HEK293 (cell line): ENCODE measurements around the gene PRCC.

Experiments used
- CTCF ChIA-PET: fragments of 350-600 bp; formaldehyde crosslinking; extraction: SDS; loops from one replicate; lab custom pipeline; 2021; ENCODE audit warnings: antibody characterized with exemption; lab: Yijun Ruan, JAX
- POLR2A ChIA-PET: fragments of 300-600 bp; formaldehyde crosslinking; extraction: SDS; loops from one replicate; lab custom pipeline; 2020; ENCODE audit warnings: antibody characterized with exemption, inconsistent platforms; lab: Yijun Ruan, JAX
- H3K27ac ChIP-seq: fragments of 200-500 bp; sonication (Bioruptor generic); 2 replicates; pipeline ENCODE4 v1.5.1; 2014; ENCODE audit warnings: low read depth, low read length, control low read depth, inconsistent platforms; ENCODE audit errors: extremely low read depth
- H3K36me3 ChIP-seq, 2 experiments: fragments of 200-500 bp in 1 of 2; sonication (Bioruptor generic) in 1 of 2; 1 replicate in 1 of 2; 2 replicates in 1 of 2; pipeline ENCODE4 v1.5.1; 2014 to 2017; ENCODE audit warnings: inconsistent platforms in 2 of 2, low read length in 2 of 2; ENCODE audit not compliant: control insufficient read depth in 2 of 2, insufficient read depth in 1 of 2
- H3K4me1 ChIP-seq: fragments of 200-500 bp; sonication (Bioruptor generic); 2 replicates; pipeline ENCODE4 v1.5.1; 2014; ENCODE audit warnings: mild to moderate bottlenecking, low read length, inconsistent platforms; ENCODE audit not compliant: control insufficient read depth, insufficient read depth
- H3K4me3 ChIP-seq: 2 replicates; pipeline ENCODE4 v1.5.1; 2011; ENCODE audit warnings: low read depth, mild to moderate bottlenecking, control low read depth, low read length, moderate library complexity
- H3K9me3 ChIP-seq: fragments of 200-500 bp; sonication (Bioruptor generic); 2 replicates; pipeline ENCODE4 v1.5.1; 2014; ENCODE audit warnings: low read depth, low read length, inconsistent platforms; ENCODE audit not compliant: control insufficient read depth, insufficient read depth
- EGR2 ChIP-seq: fragments of 450-650 bp; formaldehyde crosslinking; IDR thresholded peaks from 2 replicates; pipeline ENCODE4 v1.5.1; 2016; ENCODE audit warnings: low read depth, missing biosample characterization, missing genetic modification characterization
- SCRT1 ChIP-seq: fragments of 450-650 bp; formaldehyde crosslinking; IDR thresholded peaks from 2 replicates; pipeline ENCODE4 v1.5.1; 2016; ENCODE audit warnings: missing biosample characterization, missing genetic modification characterization, borderline replicate concordance
- ZBTB17 ChIP-seq: fragments of 450-650 bp; formaldehyde crosslinking; IDR thresholded peaks from 2 replicates; pipeline ENCODE4 v1.5.1; 2016; ENCODE audit warnings: missing biosample characterization, missing genetic modification characterization
- ZFHX2 ChIP-seq: fragments of 450-650 bp; formaldehyde crosslinking; conservative IDR thresholded peaks from 2 replicates; pipeline ENCODE4 v1.5.1; 2016; ENCODE audit warnings: missing biosample characterization, missing genetic modification characterization
- ZFP37 ChIP-seq: fragments of 450-650 bp; formaldehyde crosslinking; IDR thresholded peaks from 2 replicates; pipeline ENCODE4 v1.5.1; 2016; ENCODE audit warnings: missing biosample characterization, missing genetic modification characterization
- ZNF121 ChIP-seq: fragments of 450-650 bp; formaldehyde crosslinking; IDR thresholded peaks from 2 replicates; pipeline ENCODE4 v1.5.1; 2016; ENCODE audit warnings: missing biosample characterization, missing genetic modification characterization
- ZNF140 ChIP-seq: fragments of 450-650 bp; formaldehyde crosslinking; IDR thresholded peaks from 2 replicates; pipeline ENCODE4 v1.5.1; 2016; ENCODE audit warnings: missing biosample characterization, missing genetic modification characterization
- ZNF148 ChIP-seq: fragments of 450-650 bp; formaldehyde crosslinking; IDR thresholded peaks from 2 replicates; pipeline ENCODE4 v1.5.0; 2017; ENCODE audit warnings: missing biosample characterization, missing genetic modification characterization, borderline replicate concordance
- ZNF274 ChIP-seq, 2 experiments: fragments of 200-500 bp in 1 of 2; fragments of 450-650 bp in 1 of 2; sonication (Bioruptor generic) in 1 of 2; formaldehyde crosslinking in 1 of 2; IDR thresholded peaks; 2 replicates each; pipeline versions ENCODE4 v1.5.1 to v1.6.1; 2014 to 2016; ENCODE audit warnings: borderline replicate concordance in 1 of 2, inconsistent platforms in 1 of 2, low read length in 1 of 2, missing biosample characterization in 1 of 2, missing genetic modification characterization in 1 of 2
- ZNF366 ChIP-seq: fragments of 450-650 bp; formaldehyde crosslinking; conservative IDR thresholded peaks from 2 replicates; pipeline ENCODE4 v1.5.1; 2016; ENCODE audit warnings: missing biosample characterization, missing genetic modification characterization
- ZNF423 ChIP-seq: fragments of 450-650 bp; formaldehyde crosslinking; IDR thresholded peaks from 2 replicates; pipeline ENCODE4 v1.5.1; 2016; ENCODE audit warnings: missing biosample characterization, missing genetic modification characterization
- ZNF585B ChIP-seq: fragments of 450-650 bp; formaldehyde crosslinking; IDR thresholded peaks from 2 replicates; pipeline ENCODE4 v1.5.1; 2016; ENCODE audit warnings: missing biosample characterization, missing genetic modification characterization
- ZSCAN18 ChIP-seq: fragments of 450-650 bp; formaldehyde crosslinking; IDR thresholded peaks from 2 replicates; pipeline ENCODE4 v1.5.1; 2016; ENCODE audit warnings: missing biosample characterization, missing genetic modification characterization

Gene PRCC

DNA sequence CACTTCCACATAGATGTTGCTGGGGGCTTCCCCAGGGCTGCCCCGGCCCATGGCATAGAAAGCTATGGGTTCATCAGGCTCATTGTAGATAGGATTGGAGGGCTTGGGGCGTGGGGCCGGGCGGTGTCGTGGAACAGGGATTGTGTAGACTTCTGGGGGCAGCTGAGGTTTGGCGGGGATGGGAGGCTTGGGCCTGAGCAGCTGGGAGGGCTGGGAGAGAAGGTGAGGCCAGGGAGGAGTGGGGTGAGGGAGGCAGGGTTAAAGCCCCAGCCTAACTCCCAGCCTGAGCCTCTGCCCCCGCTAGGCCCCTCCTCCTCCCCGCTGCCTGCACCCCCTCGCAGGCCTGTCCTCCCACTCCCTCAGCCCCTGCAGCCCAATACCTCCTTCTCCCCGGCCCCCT is 41.9 kb downstream of the PRCC start:
- ChIA-PET CTCF (interaction anchor here (0.9 kb wide), 1 partner anchor 111 kb away, joined by 3 read pairs; no protein-coding TSS in a partner anchor), POLR2A (no interaction called here)
- H3K9me3 ChIP-seq = no peaks in the 10 kb centered on the region
- TF ChIP-seq ZFP37 (tag by site-specific recombination) (no peak), ZFHX2 (peak; percentile 49), EGR2 (tag by site-specific recombination) (peak; percentile 28; the same call in 1 of the 2 replicates)
- H3K27ac ChIP-seq = no peak overlapping the region
- H3K4me1 ChIP-seq = no peaks in the 10 kb centered on the region
- H3K4me3 ChIP-seq = no peak overlapping the region
- peaks cover 0 to 7% of the 10 kb centered on the region in 2 experiments; a peak in 1 of 3 replicates for H3K36me3 ChIP-seq

- POLR2A ChIA-PET = no interaction called here
- TF ChIP-seq ZSCAN18 (tag by site-specific recombination) = no peak
- TF ChIP-seq ZNF585B (tag by site-specific recombination) = peak; percentile 80
- TF ChIP-seq ZNF121 (tag by site-specific recombination) = peak; percentile 77
- no peak for TF ChIP-seq SCRT1 (tag by site-specific recombination)
- TF ChIP-seq, all 188 proteins: peak for 2
- CTCF ChIA-PET = interaction anchor here (0.9 kb wide), 1 partner anchor 110 kb away, joined by 3 read pairs; no protein-coding TSS in a partner anchor
- no peak overlapping the region for H3K27ac ChIP-seq
- no peak overlapping the region for H3K4me3 ChIP-seq
- H3K4me1 ChIP-seq = no peaks in the 10 kb centered on the region
- peaks cover 0 to 7% of the 10 kb centered on the region in 2 experiments; a peak in 1 of 3 replicates for H3K36me3 ChIP-seq
- no peaks in the 10 kb centered on the region for H3K9me3 ChIP-seq
Measured at GRCh38 chr1:156809711-156810366, 42.5 kb downstream of the PRCC start.

DNA sequence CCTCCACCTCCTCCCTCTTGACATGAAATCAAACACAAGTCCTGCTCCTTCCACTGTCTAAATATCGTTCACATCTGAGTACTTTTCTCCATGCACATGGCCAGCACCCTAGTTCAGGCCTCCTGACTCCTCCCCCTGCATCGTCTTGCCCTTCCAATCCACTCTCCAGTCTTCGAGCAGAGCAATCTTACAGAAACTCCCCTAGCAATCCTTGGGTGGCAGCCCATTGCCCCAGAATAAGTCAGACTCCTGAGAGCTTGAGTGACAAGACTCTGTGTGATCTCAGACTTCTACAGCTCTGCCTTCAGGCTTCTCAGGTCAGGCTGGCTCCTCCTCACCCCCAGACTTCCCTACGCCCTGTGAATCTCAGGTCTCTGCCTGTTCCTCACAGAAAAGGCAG is 43.8 kb downstream of the PRCC start:
- Histone ChIP-seq H3K9me3 (no peaks in the 10 kb centered on the region), H3K36me3 (peaks cover 0 to 7% of the 10 kb centered on the region in 2 experiments; a peak in 1 of 3 replicates), H3K27ac (no peak overlapping the region), H3K4me3 (no peak overlapping the region), H3K4me1 (no peaks in the 10 kb centered on the region)
- ChIA-PET CTCF (interaction anchor here (0.6 to 1.8 kb wide), 3 partner anchors 9 to 27 kb away, joined by 3 to 4 read pairs (median 3); no protein-coding TSS in a partner anchor), POLR2A (no interaction called here)
- TF ChIP-seq ZBTB17 (tag by site-specific recombination) (peak; percentile 77; the same call in 1 of the 2 replicates), ZNF423 (no peak), ZNF366 (tag by site-specific recombination) (no peak), ZNF148 (tag by site-specific recombination) (no peak), ZNF140 (tag by site-specific recombination) (no peak), ZNF274 (IDR thresholded peaks at IDR 0.05; ENCODE audit: low read length) (no peak), ZNF274 (tag by site-specific recombination; IDR thresholded peaks at IDR 0.05; ENCODE audit: borderline replicate concordance) (no peak)
